GM12865 (cell line): ENCODE measurements around the gene P2RY11.

Source experiments
- DNase-seq: peaks from one replicate; pipeline ENCODE4 v3.0.0; 2010; ENCODE audit warnings: low read depth
- H3K4me3 ChIP-seq: 2 replicates; pipeline ENCODE4 v1.5.1; 2011; ENCODE audit warnings: mild to moderate bottlenecking, low read depth, low read length, control low read depth
- CTCF ChIP-seq: IDR thresholded peaks from 2 replicates; pipeline ENCODE4 v1.5.1; 2011; ENCODE audit warnings: low read length, control low read depth, low read depth, inconsistent platforms; ENCODE audit not compliant: insufficient read depth; ENCODE audit errors: missing control alignments

P2RY11 gene

GRCh38 chr19:10145031-10145430 is 33.5 kb downstream of the P2RY11 start:
- H3K4me3 ChIP-seq = no peak overlapping the region
- no peak for DNase-seq
- TF ChIP-seq CTCF = no peak

GRCh38 chr19:10146142-10146541 is 34.6 kb downstream of the P2RY11 start:
- TF ChIP-seq CTCF = no peak
- DNase-seq = no peak
- H3K4me3 ChIP-seq = no peak overlapping the region

DNA sequence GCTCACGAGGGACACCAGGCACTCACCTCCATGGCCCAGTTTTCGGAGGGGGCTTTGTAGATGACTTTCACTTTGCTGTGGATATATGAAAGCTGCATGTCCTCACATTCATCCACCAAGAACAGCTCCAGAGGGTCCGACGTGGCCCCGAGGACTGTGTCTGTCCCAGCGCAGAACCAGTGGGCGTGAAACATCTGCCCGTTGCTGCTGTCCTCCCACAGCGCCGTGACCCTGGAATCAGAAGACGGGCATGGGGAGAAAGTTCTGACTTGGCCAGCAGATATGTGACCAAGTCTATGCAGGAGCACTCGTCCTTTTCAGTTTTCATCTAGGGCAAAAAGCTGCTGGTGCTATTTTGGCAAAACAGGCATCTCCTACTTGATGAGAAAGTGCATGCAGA is 37.9 kb downstream of the P2RY11 start:
- no peak for DNase-seq
- no peak overlapping the region for H3K4me3 ChIP-seq
- TF ChIP-seq CTCF = no peak

- no peak for TF ChIP-seq CTCF
- no peak for DNase-seq
- no peak overlapping the region for H3K4me3 ChIP-seq
These were observed 40.0 kb downstream of the P2RY11 start for GRCh38 chr19:10151521-10151920.

GRCh38 chr19:10152100-10152499 is 40.6 kb downstream of the P2RY11 start:
- DNase-seq = no peak
- no peak for TF ChIP-seq CTCF
- no peak overlapping the region for H3K4me3 ChIP-seq

DNA sequence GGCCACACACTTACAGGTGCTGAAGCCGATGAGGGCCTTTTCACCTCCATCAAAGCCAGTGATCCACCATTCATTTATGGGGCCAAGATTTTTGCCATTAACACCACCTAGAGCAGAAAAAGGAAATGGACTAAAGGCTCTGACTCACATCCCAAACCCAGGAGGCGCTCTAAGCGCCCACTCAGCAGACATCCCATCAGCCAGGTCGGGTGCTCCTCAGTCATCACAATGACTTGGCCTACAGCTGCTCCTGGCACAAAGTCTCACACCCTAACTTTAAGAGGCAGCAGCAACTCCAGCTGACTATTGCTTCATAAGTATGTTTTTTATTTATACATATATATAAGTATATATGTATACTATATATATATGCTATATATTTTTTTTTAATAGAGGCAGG is 44.3 kb downstream of the P2RY11 start:
- TF ChIP-seq CTCF = no peak
- DNase-seq = no peak
- no peak overlapping the region for H3K4me3 ChIP-seq

GRCh38 chr19:10158071-10158470 is 46.6 kb downstream of the P2RY11 start:
- DNase-seq = no peak
- H3K4me3 ChIP-seq = no peak overlapping the region
- TF ChIP-seq CTCF = no peak
